GM12878 (cell line): ENCODE results near the gene ZBTB21. TPM values are rescaled to one million over a fixed set of nuclear protein-coding genes. Genes with fewer than 3 reads are reported as not detected.

ENCODE experiments used
- ATAC-seq: fragments of 200-7000 bp; cut with Tn5 transposase; 3 replicates; pipeline ENCODE4 v1.9.1; 2020; ENCODE audit warnings: mild to moderate bottlenecking, moderate library complexity
- BruUV-seq: library from RNA; stranded (reverse); fragments of 400-500 nt; replicated peaks from 2 replicates; lab custom pipeline; 2021; lab: Mats Ljungman, UMichigan
- CTCF ChIA-PET: fragments of 300-600 bp; sonication (Branson Sonifier 250); formaldehyde crosslinking; extraction: SDS; loops from one replicate; lab custom pipeline; 2021; ENCODE audit warnings: inconsistent platforms; lab: Yijun Ruan, JAX
- POLR2A ChIA-PET: fragments of 350-600 bp; formaldehyde crosslinking; extraction: SDS; loops from one replicate; lab custom pipeline; 2021; ENCODE audit warnings: inconsistent platforms; lab: Charles Lee
- RAD21 ChIA-PET: fragments of 300-600 bp; sonication (Branson Sonifier 250); formaldehyde crosslinking; loops from one replicate; lab custom pipeline; 2023; ENCODE audit warnings: antibody characterized with exemption; ENCODE audit not compliant: unreplicated experiment; lab: Charles Lee
- SMC1A ChIA-PET: fragments of 300-600 bp; sonication (Branson Sonifier 250); formaldehyde crosslinking; loops from one replicate; lab custom pipeline; 2023; ENCODE audit not compliant: unreplicated experiment, uncharacterized antibody; lab: Charles Lee
- DNase-seq: peaks from one replicate; pipeline ENCODE4 v3.0.0-alpha.2; 2011; ENCODE audit warnings: low read depth, low spot score
- FAIRE-seq: peaks from 3 replicates; lab custom pipeline; 2011; peaks lifted over from hg19 to GRCh38; lab: Jason Lieb, UNC
- H2AFZ ChIP-seq: 2 replicates; pipeline ENCODE4 v1.6.0; 2011; ENCODE audit warnings: low read depth, low read length, control low read depth; ENCODE audit not compliant: control insufficient read depth
- H3K27ac ChIP-seq: 2 replicates; pipeline ENCODE4 v1.5.1; 2011; ENCODE audit warnings: control low read depth; ENCODE audit not compliant: control insufficient read depth, insufficient read depth
- H3K27me3 ChIP-seq, 2 experiments: replicated peaks in 1 of 2; 2 replicates each; pipeline versions ENCODE4 v1.6.0 to v1.6.1; 2011; ENCODE audit warnings: low read length in 1 of 2; ENCODE audit not compliant: control insufficient read depth in 2 of 2, insufficient read depth in 2 of 2
- H3K36me3 ChIP-seq, 2 experiments: 2 replicates each; pipeline ENCODE4 v1.5.1; 2011; ENCODE audit warnings: low read length in 1 of 2; ENCODE audit not compliant: control insufficient read depth in 2 of 2, insufficient read depth in 2 of 2
- H3K4me1 ChIP-seq: 2 replicates; pipeline ENCODE4 v1.6.1; 2011; ENCODE audit warnings: mild to moderate bottlenecking, low read length, moderate library complexity, mixed read lengths; ENCODE audit not compliant: control insufficient read depth, insufficient read depth
- H3K4me2 ChIP-seq: 2 replicates; pipeline ENCODE4 v1.6.0; 2011; ENCODE audit warnings: control low read depth; ENCODE audit not compliant: control insufficient read depth, insufficient read depth
- H3K4me3 ChIP-seq: fragments of 200-600 bp; sonication (generic); 2 replicates; pipeline ENCODE4 v1.5.1; 2016
- H3K79me2 ChIP-seq: 2 replicates; pipeline ENCODE4 v1.6.0; 2011; ENCODE audit warnings: low read length; ENCODE audit not compliant: control insufficient read depth, insufficient read depth
- H3K9ac ChIP-seq: 2 replicates; pipeline ENCODE4 v1.8.0; 2011; ENCODE audit warnings: low read length, control low read depth, mixed read lengths; ENCODE audit not compliant: control insufficient read depth, insufficient read depth
- H3K9me3 ChIP-seq: replicated peaks from 3 replicates; pipeline ENCODE4 v1.5.1; 2011; ENCODE audit warnings: mild to moderate bottlenecking, low read length; ENCODE audit not compliant: control insufficient read depth, insufficient read depth
- H4K20me1 ChIP-seq: 2 replicates; pipeline ENCODE4 v1.6.0; 2011; ENCODE audit not compliant: control insufficient read depth, insufficient read depth
- CHD1 ChIP-seq: IDR thresholded peaks from 2 replicates; pipeline ENCODE4 v1.6.1; 2012; ENCODE audit warnings: low read depth, low read length, improper control_type of control experiment
- E2F4 ChIP-seq: IDR thresholded peaks from 2 replicates; pipeline ENCODE4 v1.6.1; 2012; ENCODE audit warnings: low read depth, low read length, improper control_type of control experiment
- IKZF2 ChIP-seq, 2 experiments: fragments of 450-650 bp; IDR thresholded peaks; 2 replicates each; pipeline ENCODE4 v1.6.1; 2017; ENCODE audit warnings: mild to moderate bottlenecking in 2 of 2, moderate library complexity in 2 of 2
- JUND ChIP-seq: IDR thresholded peaks from 2 replicates; pipeline ENCODE4 v1.6.1; 2012; ENCODE audit warnings: low read depth, mild to moderate bottlenecking, low read length, improper control_type of control experiment, moderate library complexity
- KDM1A ChIP-seq: fragments of 200-600 bp; sonication (generic); IDR thresholded peaks from 2 replicates; pipeline ENCODE4 v1.6.1; 2016; ENCODE audit warnings: borderline replicate concordance
- MEF2B ChIP-seq: fragments of 450-650 bp; IDR thresholded peaks from 2 replicates; pipeline ENCODE4 v1.6.1; 2018; ENCODE audit warnings: mild to moderate bottlenecking, moderate library complexity; ENCODE audit not compliant: partially characterized antibody, poor library complexity, severe bottlenecking
- MTA3 ChIP-seq: IDR thresholded peaks from 2 replicates; pipeline ENCODE4 v1.6.1; 2012; ENCODE audit warnings: low read length, inconsistent platforms, borderline replicate concordance
- NR2C1 ChIP-seq: fragments of 450-650 bp; IDR thresholded peaks from 2 replicates; pipeline ENCODE4 v1.6.1; 2017; ENCODE audit warnings: antibody characterized with exemption, mild to moderate bottlenecking, moderate library complexity
- PKNOX1 ChIP-seq: fragments of 450-650 bp; IDR thresholded peaks from 2 replicates; pipeline ENCODE4 v1.6.1; 2016; ENCODE audit warnings: mild to moderate bottlenecking
- SKIL ChIP-seq: fragments of 450-650 bp; IDR thresholded peaks from 2 replicates; pipeline ENCODE4 v1.6.1; 2017; ENCODE audit warnings: mild to moderate bottlenecking, low read depth, inconsistent platforms; ENCODE audit not compliant: poor library complexity, severe bottlenecking
- SMAD1 ChIP-seq: fragments of 450-650 bp; IDR thresholded peaks from 2 replicates; pipeline ENCODE4 v1.6.1; 2018; ENCODE audit warnings: mild to moderate bottlenecking, low read depth; ENCODE audit not compliant: partially characterized antibody
- WRNIP1 ChIP-seq: IDR thresholded peaks from 2 replicates; pipeline ENCODE4 v1.6.1; 2011; ENCODE audit warnings: low read depth, low read length, improper control_type of control experiment, borderline replicate concordance
- ZNF384 ChIP-seq: IDR thresholded peaks from 2 replicates; pipeline ENCODE4 v1.6.1; 2012; ENCODE audit warnings: low read depth, mild to moderate bottlenecking, low read length, improper control_type of control experiment, borderline replicate concordance
- ZZZ3 ChIP-seq: IDR thresholded peaks from 2 replicates; pipeline ENCODE4 v1.6.1; 2011; ENCODE audit warnings: low read depth; ENCODE audit not compliant: control insufficient read depth, insufficient read length
- WGBS: methylation state at CpG from one replicate; pipeline ENCODE4 v1.1.6; 2016; ENCODE audit warnings: low lambda C conversion rate; ENCODE audit not compliant: insufficient replicate concordance, insufficient coverage; ENCODE audit errors: missing lambda C conversion rate; 5-methylcytosine and 5-hydroxymethylcytosine counted together
- in situ Hi-C: fragments of 300-500 bp; cut with MboI; formaldehyde crosslinking; loops from 9 replicates; pipeline ENCODE4 v1.14.3; 2018; ENCODE audit warnings: mixed read lengths
- intact Hi-C: fragments of 100-400 bp; cut with micrococcal nuclease; formaldehyde crosslinking; loops from one replicate; pipeline ENCODE4 v1.14.2; 2022; ENCODE audit not compliant: unreplicated experiment
- polyA plus RNA-seq, 11 experiments: library from polyadenylated mRNA; depleted of rRNA in 4 of 11; unstranded in 6 of 11; stranded (reverse) in 5 of 11; fragments of >200 nt; fragmentation: Nextera tagmentation in 4 of 11; fragmentation: Illumina TruSeq in 1 of 11; extraction: Ambion mirVana in 4 of 11; extraction: Trizol in 1 of 11; gene quantifications; 1 replicate in 1 of 11; 2 replicates in 10 of 11; pipeline versions ENCODE4 v1.2.1 to v1.2.3, GENCODE V29; 2011 to 2016; ENCODE audit warnings: inconsistent platforms in 2 of 11, missing spikeins in 2 of 11, low read depth in 1 of 11
- total RNA-seq, 4 experiments: library from RNA; depleted of rRNA in 3 of 4; stranded (reverse); fragments of >200 nt in 3 of 4; fragmentation: Illumina TruSeq in 1 of 4; extraction: Trizol in 1 of 4; gene quantifications; 2 replicates each; pipeline versions ENCODE4 v1.2.1 to v1.2.3, GENCODE V29; 2013 to 2021
- TF ChIP-seq, protein P1 (sequence below): fragments of 450-650 bp; IDR thresholded peaks from 2 replicates; pipeline ENCODE4 v1.6.1; 2016; ENCODE audit warnings: mild to moderate bottlenecking, moderate library complexity, borderline replicate concordance

ZBTB21 gene
- total and polyA plus RNA-seq, 10 of the 15 experiments (the other 5 are each of a cell fraction or from before 2014, with no cell fraction given) = 1.8 to 21.6 (median 10.6) TPM

DNA sequence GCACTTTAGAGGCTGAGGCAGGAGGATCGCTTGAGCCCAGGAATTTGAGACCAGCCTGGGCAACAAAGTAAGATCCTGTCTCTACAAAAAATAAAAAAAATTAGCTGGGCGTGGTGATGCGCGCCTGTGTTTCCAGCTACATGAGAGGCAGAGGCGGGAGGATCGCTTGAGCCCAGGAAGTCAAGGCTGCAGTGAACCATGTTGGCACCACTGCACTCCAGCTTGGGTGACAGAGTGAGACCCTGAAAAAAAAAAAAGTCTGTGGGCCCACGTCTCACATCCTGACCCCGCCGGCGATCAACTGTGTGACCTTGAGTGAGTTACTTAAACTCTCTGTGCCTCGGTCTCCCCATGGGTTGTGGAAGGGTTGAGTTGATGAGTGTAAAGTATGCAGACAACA, 12.7 kb upstream of the ZBTB21 start (continued):
- no peak for TF ChIP-seq SMAD1
- TF ChIP-seq MEF2B = no peak
- TF ChIP-seq WRNIP1 = no peak

GRCh38 chr21:42022091-42022430, 11.9 kb upstream of the ZBTB21 start:
- FAIRE-seq = no peak
- ATAC-seq = no peak
- H3K36me3 ChIP-seq = no peaks in the 10 kb centered on the region
- no peak overlapping the region for H3K27ac ChIP-seq
- BruUV-seq = no TSS peak
- H2AFZ ChIP-seq = no peak overlapping the region
- RAD21 ChIA-PET = no interaction called here
- intact Hi-C loops (no loop called here), in situ Hi-C loops (no loop called here)
- no peaks in the 10 kb centered on the region for H3K79me2 ChIP-seq
- CTCF ChIA-PET = no interaction called here
- H3K4me2 ChIP-seq = no peak overlapping the region
- SMC1A ChIA-PET = no interaction called here
- POLR2A ChIA-PET = no interaction called here
- H3K9me3 ChIP-seq = no peaks in the 10 kb centered on the region
- no peak overlapping the region for H3K4me3 ChIP-seq
- no peak for DNase-seq
- H4K20me1 ChIP-seq = no peaks in the 10 kb centered on the region
- no peaks in the 10 kb centered on the region; a peak in 1 of 4 replicates for H3K27me3 ChIP-seq
- 45% methylated on average over 12 of the region's 12 CpGs for WGBS
- no peaks in the 10 kb centered on the region for H3K4me1 ChIP-seq
- no peak overlapping the region for H3K9ac ChIP-seq
- TF ChIP-seq NR2C1 (no peak), E2F4 (no peak), SKIL (no peak), MTA3 (no peak), IKZF2 (IDR thresholded peaks at IDR 0.05) (no peak), ZNF384 (no peak), KDM1A (no peak), CHD1 (no peak), ZZZ3 (no peak), JUND (no peak), PKNOX1 (no peak)
- TF ChIP-seq, protein P1, sequence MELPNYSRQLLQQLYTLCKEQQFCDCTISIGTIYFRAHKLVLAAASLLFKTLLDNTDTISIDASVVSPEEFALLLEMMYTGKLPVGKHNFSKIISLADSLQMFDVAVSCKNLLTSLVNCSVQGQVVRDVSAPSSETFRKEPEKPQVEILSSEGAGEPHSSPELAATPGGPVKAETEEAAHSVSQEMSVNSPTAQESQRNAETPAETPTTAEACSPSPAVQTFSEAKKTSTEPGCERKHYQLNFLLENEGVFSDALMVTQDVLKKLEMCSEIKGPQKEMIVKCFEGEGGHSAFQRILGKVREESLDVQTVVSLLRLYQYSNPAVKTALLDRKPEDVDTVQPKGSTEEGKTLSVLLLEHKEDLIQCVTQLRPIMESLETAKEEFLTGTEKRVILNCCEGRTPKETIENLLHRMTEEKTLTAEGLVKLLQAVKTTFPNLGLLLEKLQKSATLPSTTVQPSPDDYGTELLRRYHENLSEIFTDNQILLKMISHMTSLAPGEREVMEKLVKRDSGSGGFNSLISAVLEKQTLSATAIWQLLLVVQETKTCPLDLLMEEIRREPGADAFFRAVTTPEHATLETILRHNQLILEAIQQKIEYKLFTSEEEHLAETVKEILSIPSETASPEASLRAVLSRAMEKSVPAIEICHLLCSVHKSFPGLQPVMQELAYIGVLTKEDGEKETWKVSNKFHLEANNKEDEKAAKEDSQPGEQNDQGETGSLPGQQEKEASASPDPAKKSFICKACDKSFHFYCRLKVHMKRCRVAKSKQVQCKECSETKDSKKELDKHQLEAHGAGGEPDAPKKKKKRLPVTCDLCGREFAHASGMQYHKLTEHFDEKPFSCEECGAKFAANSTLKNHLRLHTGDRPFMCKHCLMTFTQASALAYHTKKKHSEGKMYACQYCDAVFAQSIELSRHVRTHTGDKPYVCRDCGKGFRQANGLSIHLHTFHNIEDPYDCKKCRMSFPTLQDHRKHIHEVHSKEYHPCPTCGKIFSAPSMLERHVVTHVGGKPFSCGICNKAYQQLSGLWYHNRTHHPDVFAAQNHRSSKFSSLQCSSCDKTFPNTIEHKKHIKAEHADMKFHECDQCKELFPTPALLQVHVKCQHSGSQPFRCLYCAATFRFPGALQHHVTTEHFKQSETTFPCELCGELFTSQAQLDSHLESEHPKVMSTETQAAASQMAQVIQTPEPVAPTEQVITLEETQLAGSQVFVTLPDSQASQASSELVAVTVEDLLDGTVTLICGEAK = no peak
